Ascending aorta (tissue), 2 donors: Measurements from ENCODE around the gene TMEM178B. TPM values are rescaled to one million over a fixed set of nuclear protein-coding genes. Genes with fewer than 3 reads are reported as not detected.
"Not testable (repeated sequence)": the region's sequence is repeated elsewhere in the genome, so short reads cannot be mapped to it uniquely, and the experiment has no call there.

ENCODE experiments used
- DNase-seq, 2 donors: peaks; one replicate each; pipeline ENCODE4 v3.0.0-alpha.2; 2019; ENCODE audit warnings: low spot score in 2 of 2
- H3K27ac ChIP-seq, 2 donors: fragments of 200-600 bp; sonication (generic); one replicate each; pipeline ENCODE4 v1.5.1; 2016 to 2017; ENCODE audit warnings: mild to moderate bottlenecking in 1 of 2
- H3K27me3 ChIP-seq: fragments of 200-600 bp; sonication (generic); one replicate; pipeline ENCODE4 v1.5.1; 2017
- H3K36me3 ChIP-seq, 2 donors: fragments of 200-600 bp; sonication (generic); one replicate each; pipeline ENCODE4 v1.5.1; 2016
- H3K4me1 ChIP-seq, 2 donors: fragments of 200-600 bp; sonication (generic); one replicate each; pipeline ENCODE4 v1.5.1; 2016 to 2017; ENCODE audit warnings: mild to moderate bottlenecking in 1 of 2
- H3K4me3 ChIP-seq, 2 donors: fragments of 200-600 bp; sonication (generic); one replicate each; pipeline ENCODE4 v1.5.1; 2016 to 2017; ENCODE audit warnings: mild to moderate bottlenecking in 1 of 2
- H3K9me3 ChIP-seq, 2 donors: fragments of 200-600 bp; sonication (generic); one replicate each; pipeline ENCODE4 v1.5.1; 2016
- CTCF ChIP-seq, 3 experiments: fragments of 200-600 bp in 2 of 3; fragments of 450-650 bp in 1 of 3; sonication (generic) in 2 of 3; IDR thresholded peaks; one replicate each; pipeline ENCODE4 v1.5.1; 2016 to 2019; ENCODE audit warnings: antibody characterized with exemption in 3 of 3, mild to moderate bottlenecking in 1 of 3, moderate library complexity in 1 of 3
- intact Hi-C: fragments of 100-400 bp; cut with DNase I; formaldehyde crosslinking; loops from one replicate; pipeline ENCODE4 v1.15.1; 2023
- total RNA-seq: library from RNA; depleted of rRNA; stranded (reverse); fragments of >200 nt; gene quantifications from one replicate; pipeline ENCODE4 v1.1.0, GENCODE V29; 2016

The TMEM178B gene
- total RNA-seq, 1 donor from 2014 or later, result 1.9 TPM

GRCh38 chr7:141328290-141328689, 254.4 kb downstream of the TMEM178B start:
- Histone ChIP-seq H3K27me3 (no peaks in the 10 kb centered on the region), H3K4me3 (no peak overlapping the region), H3K4me1 (no peaks in the 10 kb centered on the region), H3K36me3 (no peaks in the 10 kb centered on the region), H3K9me3 (no peaks in the 10 kb centered on the region), H3K27ac (no peak overlapping the region)
- no peak for DNase-seq
- intact Hi-C loops, result no loop called here
- no peak for TF ChIP-seq CTCF (IDR thresholded peaks at IDR 0.05)

- H3K27ac ChIP-seq, DNase-seq, intact Hi-C loops: not testable (repeated sequence)
Observed at GRCh38 chr7:141330285-141330684, 256.4 kb downstream of the TMEM178B start.

GRCh38 chr7:141333459-141333858, 259.6 kb downstream of the TMEM178B start:
- Histone ChIP-seq H3K27ac (no peak overlapping the region), H3K27me3 (no peaks in the 10 kb centered on the region), H3K36me3 (no peaks in the 10 kb centered on the region), H3K4me3 (no peak overlapping the region), H3K9me3 (no peaks in the 10 kb centered on the region), H3K4me1 (no peaks in the 10 kb centered on the region)
- intact Hi-C loops, result no loop called here
- no peak for TF ChIP-seq CTCF (IDR thresholded peaks at IDR 0.05)
- no peak for DNase-seq

More at GRCh38 chr7:141330285-141330684, 256.4 kb downstream of the TMEM178B start:
- not testable (repeated sequence) for H3K9me3 ChIP-seq, H3K27me3 ChIP-seq, H3K36me3 ChIP-seq, H3K4me1 ChIP-seq, H3K4me3 ChIP-seq

- Histone ChIP-seq H3K36me3 (no peaks in the 10 kb centered on the region), H3K27me3 (no peaks in the 10 kb centered on the region), H3K4me3 (no peak overlapping the region), H3K4me1 (no peaks in the 10 kb centered on the region), H3K27ac (no peak overlapping the region), H3K9me3 (no peaks in the 10 kb centered on the region)
- no peak for TF ChIP-seq CTCF (IDR thresholded peaks at IDR 0.05)
- intact Hi-C loops, result no loop called here
- DNase-seq, result no peak
Observed at GRCh38 chr7:141335164-141335563, 261.3 kb downstream of the TMEM178B start.

- intact Hi-C loops, result no loop called here
- H3K4me1 ChIP-seq, result no peaks in the 10 kb centered on the region
- no peaks in the 10 kb centered on the region for H3K36me3 ChIP-seq
- H3K4me3 ChIP-seq, result no peak overlapping the region
- no peaks in the 10 kb centered on the region for H3K9me3 ChIP-seq
- no peak for DNase-seq
- no peaks in the 10 kb centered on the region for H3K27me3 ChIP-seq
- TF ChIP-seq CTCF (IDR thresholded peaks at IDR 0.05), result no peak
- no peak overlapping the region for H3K27ac ChIP-seq
Observed at GRCh38 chr7:141339603-141340002, 265.7 kb downstream of the TMEM178B start.

- no peak for DNase-seq
- Histone ChIP-seq H3K4me1 (no peaks in the 10 kb centered on the region), H3K36me3 (no peaks in the 10 kb centered on the region), H3K27me3 (no peaks in the 10 kb centered on the region), H3K4me3 (no peak overlapping the region), H3K9me3 (no peaks in the 10 kb centered on the region), H3K27ac (no peak overlapping the region)
- no peak for TF ChIP-seq CTCF (IDR thresholded peaks at IDR 0.05)
- intact Hi-C loops, result no loop called here
Observed at GRCh38 chr7:141340991-141341390, 267.1 kb downstream of the TMEM178B start.
